Measurements from ENCODE around the gene RASSF1.
"Not testable (repeated sequence)": the region's sequence is repeated elsewhere in the genome, so short reads cannot be mapped to it uniquely, and the experiment has no call there.

The RASSF1 gene

GRCh38 chr3:50287262-50287661 is 53.4 kb downstream of the RASSF1 start:
- no peak for TF ChIP-seq EZH2phosphoT487 (IDR thresholded peaks at IDR 0.05; ENCODE audit: borderline replicate concordance)
- Histone ChIP-seq H3K9ac (ENCODE audit: low read depth, low read length, poor library complexity, severe bottlenecking) (no peak overlapping the region), H3F3A (ENCODE audit: low read depth) (no peaks in the 10 kb centered on the region), H3K36me3 (ENCODE audit: insufficient read depth, low read length) (peaks cover 12% of the 10 kb centered on the region; the same call in 1 of the 2 replicates), H2AFZ (ENCODE audit: low read length) (no peak overlapping the region), H3K79me2 (ENCODE audit: insufficient read depth, low read length) (peaks cover 26% of the 10 kb centered on the region), H3K4me3 (ENCODE audit: low read length, poor library complexity, severe bottlenecking) (no peak overlapping the region), H3K9me3 (ENCODE audit: insufficient read depth, low read depth, low read length) (no peaks in the 10 kb centered on the region), H4K20me1 (ENCODE audit: insufficient read depth, low read length, poor library complexity, severe bottlenecking) (peaks cover 3% of the 10 kb centered on the region), H3K4me2 (ENCODE audit: low read depth, low read length, poor library complexity, severe bottlenecking) (no peak overlapping the region), H3K4me1 (ENCODE audit: insufficient read depth, low read length, poor library complexity, severe bottlenecking) (peaks cover 13% of the 10 kb centered on the region), H3K27me3 (ENCODE audit: insufficient read depth, low read length, poor library complexity, severe bottlenecking) (no peaks in the 10 kb centered on the region), H3K9me2 (replicated peaks; ENCODE audit: low read depth, low read length) (no peaks in the 10 kb centered on the region)

GRCh38 chr3:50286322-50287227 is 54.1 kb downstream of the RASSF1 start:
- TF ChIP-seq CTCF (conservative IDR thresholded peaks at IDR 0.05; ENCODE audit: low read length) (no peak), EZH2phosphoT487 (IDR thresholded peaks at IDR 0.05; ENCODE audit: borderline replicate concordance) (no peak)
- no peak overlapping the region for H2AFZ ChIP-seq (ENCODE audit: low read length)
- no peak overlapping the region for H3K4me2 ChIP-seq (ENCODE audit: low read depth, low read length, poor library complexity, severe bottlenecking)
- H4K20me1 ChIP-seq (ENCODE audit: insufficient read depth, low read length, poor library complexity, severe bottlenecking) = peaks cover 3% of the 10 kb centered on the region
- H3K9me2 ChIP-seq (replicated peaks; ENCODE audit: low read depth, low read length) = no peaks in the 10 kb centered on the region
- no peak overlapping the region for H3K4me3 ChIP-seq (ENCODE audit: low read length, poor library complexity, severe bottlenecking)
- H3K9me3 ChIP-seq (ENCODE audit: insufficient read depth, low read depth, low read length) = no peaks in the 10 kb centered on the region
- peaks cover 12% of the 10 kb centered on the region; the same call in 1 of the 2 replicates for H3K36me3 ChIP-seq (ENCODE audit: insufficient read depth, low read length)
- H3F3A ChIP-seq (ENCODE audit: low read depth) = no peaks in the 10 kb centered on the region
- H3K4me1 ChIP-seq (ENCODE audit: insufficient read depth, low read length, poor library complexity, severe bottlenecking) = peaks cover 12% of the 10 kb centered on the region
- H3K9ac ChIP-seq (ENCODE audit: low read depth, low read length, poor library complexity, severe bottlenecking) = no peak overlapping the region
- H3K79me2 ChIP-seq (ENCODE audit: insufficient read depth, low read length) = peaks cover 20% of the 10 kb centered on the region
- no peaks in the 10 kb centered on the region for H3K27me3 ChIP-seq (ENCODE audit: insufficient read depth, low read length, poor library complexity, severe bottlenecking)

- not testable (repeated sequence) for H3F3A ChIP-seq (ENCODE audit: low read depth); H3K9me2 ChIP-seq (replicated peaks; ENCODE audit: low read depth, low read length)
Observed at GRCh38 chr3:50284121-50284520, 56.5 kb downstream of the RASSF1 start.

More at GRCh38 chr3:50284121-50284520, 56.5 kb downstream of the RASSF1 start:
- H3K36me3 ChIP-seq (ENCODE audit: insufficient read depth, low read length) = peaks cover 12% of the 10 kb centered on the region; the same call in 1 of the 2 replicates
- H3K4me1 ChIP-seq (ENCODE audit: insufficient read depth, low read length, poor library complexity, severe bottlenecking); H3K4me3 ChIP-seq (ENCODE audit: low read length, poor library complexity, severe bottlenecking); H4K20me1 ChIP-seq (ENCODE audit: insufficient read depth, low read length, poor library complexity, severe bottlenecking); H3K9me3 ChIP-seq (ENCODE audit: insufficient read depth, low read depth, low read length); H3K4me2 ChIP-seq (ENCODE audit: low read depth, low read length, poor library complexity, severe bottlenecking); H3K27me3 ChIP-seq (ENCODE audit: insufficient read depth, low read length, poor library complexity, severe bottlenecking); H3K9ac ChIP-seq (ENCODE audit: low read depth, low read length, poor library complexity, severe bottlenecking); H2AFZ ChIP-seq (ENCODE audit: low read length); H3K79me2 ChIP-seq (ENCODE audit: insufficient read depth, low read length): not testable (repeated sequence)

Data from Loucy (cell line).